GM11168 (cell line): ENCODE results near the gene IMPG2.

Experiments used
- in situ Hi-C: fragments of 300-500 bp; cut with MboI; formaldehyde crosslinking; loops from one replicate; pipeline ENCODE4 v1.12.0; 2022; ENCODE audit warnings: low sequenced_read_pairs; ENCODE audit not compliant: unreplicated experiment

Gene IMPG2

GRCh38 chr3:101244212-101244575 lies 76.2 kb downstream of the IMPG2 start:
- in situ Hi-C loops = no loop called here

GRCh38 chr3:101243285-101244211 lies 76.8 kb downstream of the IMPG2 start:
- in situ Hi-C loops = no loop called here

- in situ Hi-C loops = no loop called here
These were observed 79.5 kb downstream of the IMPG2 start for GRCh38 chr3:101240719-101241399.

- in situ Hi-C loops = no loop called here
These were observed 85.3 kb downstream of the IMPG2 start for GRCh38 chr3:101235048-101235447.

- in situ Hi-C loops = no loop called here
These were observed 89.8 kb downstream of the IMPG2 start for GRCh38 chr3:101230618-101231017.

GRCh38 chr3:101229681-101230080 lies 90.7 kb downstream of the IMPG2 start:
- in situ Hi-C loops = no loop called here

GRCh38 chr3:101228441-101228840 lies 91.9 kb downstream of the IMPG2 start:
- in situ Hi-C loops = no loop called here

GRCh38 chr3:101224739-101225138 lies 95.6 kb downstream of the IMPG2 start:
- in situ Hi-C loops = no loop called here

GRCh38 chr3:101223016-101223415 lies 97.4 kb downstream of the IMPG2 start:
- in situ Hi-C loops = no loop called here

- in situ Hi-C loops = no loop called here
These were observed 100.4 kb downstream of the IMPG2 start for GRCh38 chr3:101219842-101220560.

- in situ Hi-C loops = no loop called here
These were observed 102.7 kb downstream of the IMPG2 start for GRCh38 chr3:101217472-101218245.

- in situ Hi-C loops = no loop called here
These were observed 103.5 kb downstream of the IMPG2 start for GRCh38 chr3:101216710-101217465.

- in situ Hi-C loops = no loop called here
These were observed 107.6 kb downstream of the IMPG2 start for GRCh38 chr3:101212730-101213129.

GRCh38 chr3:101204246-101204645 lies 116.1 kb downstream of the IMPG2 start:
- in situ Hi-C loops = no loop called here

- in situ Hi-C loops = no loop called here
These were observed 117.0 kb downstream of the IMPG2 start for GRCh38 chr3:101203411-101203810.

GRCh38 chr3:101202640-101203039 lies 117.7 kb downstream of the IMPG2 start:
- in situ Hi-C loops = no loop called here

- in situ Hi-C loops = no loop called here
These were observed 119.9 kb downstream of the IMPG2 start for GRCh38 chr3:101200461-101200860.

- in situ Hi-C loops = no loop called here
These were observed 124.2 kb downstream of the IMPG2 start for GRCh38 chr3:101195951-101196713.

GRCh38 chr3:101194392-101194791 lies 126.0 kb downstream of the IMPG2 start:
- in situ Hi-C loops = no loop called here
